Medulla oblongata (tissue), 1 donor: ENCODE results near the gene UTP15.

Experiments
- DNase-seq: peaks from one replicate; pipeline ENCODE4 v3.0.0-alpha.2; 2015; ENCODE audit errors: extremely low spot score

The UTP15 gene, protein sequence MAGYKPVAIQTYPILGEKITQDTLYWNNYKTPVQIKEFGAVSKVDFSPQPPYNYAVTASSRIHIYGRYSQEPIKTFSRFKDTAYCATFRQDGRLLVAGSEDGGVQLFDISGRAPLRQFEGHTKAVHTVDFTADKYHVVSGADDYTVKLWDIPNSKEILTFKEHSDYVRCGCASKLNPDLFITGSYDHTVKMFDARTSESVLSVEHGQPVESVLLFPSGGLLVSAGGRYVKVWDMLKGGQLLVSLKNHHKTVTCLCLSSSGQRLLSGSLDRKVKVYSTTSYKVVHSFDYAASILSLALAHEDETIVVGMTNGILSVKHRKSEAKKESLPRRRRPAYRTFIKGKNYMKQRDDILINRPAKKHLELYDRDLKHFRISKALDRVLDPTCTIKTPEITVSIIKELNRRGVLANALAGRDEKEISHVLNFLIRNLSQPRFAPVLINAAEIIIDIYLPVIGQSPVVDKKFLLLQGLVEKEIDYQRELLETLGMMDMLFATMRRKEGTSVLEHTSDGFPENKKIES

DNA sequence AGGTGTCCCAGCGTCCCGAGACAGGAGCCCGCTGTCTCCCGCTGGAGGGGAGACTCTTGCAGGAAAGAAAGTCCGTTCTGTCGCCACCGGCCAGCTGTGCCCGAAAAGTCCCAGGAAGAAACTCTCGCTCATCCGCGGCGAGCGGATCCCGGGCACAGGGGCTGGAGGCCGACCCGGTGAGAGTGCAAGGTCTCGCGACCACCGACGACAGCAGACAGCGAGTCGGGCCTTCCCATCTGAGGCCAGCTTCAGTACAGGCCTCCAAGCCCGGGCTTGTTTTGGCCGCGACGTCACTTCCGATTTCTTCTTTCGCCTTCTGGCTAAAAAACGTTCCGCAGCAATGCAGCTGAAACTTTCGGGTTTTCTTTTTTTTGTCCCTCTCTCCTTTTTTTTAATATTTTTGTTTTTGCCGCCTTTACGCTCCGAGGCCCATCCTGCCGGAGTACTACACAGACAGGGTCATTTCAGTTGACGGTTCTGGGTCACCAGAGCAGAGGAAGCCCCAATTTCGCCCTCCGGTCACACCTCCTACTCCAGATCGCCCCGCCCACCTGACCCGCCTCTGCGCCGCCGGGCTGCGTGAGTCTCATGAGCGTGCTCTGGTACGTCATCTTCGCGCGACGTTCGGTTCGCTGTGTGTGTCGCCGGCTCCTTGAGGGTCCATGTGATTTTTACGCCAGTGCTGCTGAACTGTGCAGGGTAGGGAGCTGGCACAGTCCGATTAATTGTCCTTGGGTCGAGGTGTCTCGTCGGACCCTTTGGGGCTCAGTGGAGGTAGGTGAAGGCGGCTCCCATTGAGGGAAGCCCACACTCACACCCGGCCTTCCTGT, at the start of gene UTP15, which contains the start of gene ANKRA2:
TSS of gene UTP15 (plus strand) at position 605 of the 830 bp plus-strand sequence. CDS start 1,602 bp downstream, outside the sequence.
TSS of gene ANKRA2 (minus strand) at position 501 of the 830 bp plus-strand sequence. CDS start 2,758 bp downstream, outside the sequence.
- peak; percentile 98 for DNase-seq

GRCh38 chr5:73519531-73520283, 45.8 kb upstream of the UTP15 start:
- peak; percentile 92 for DNase-seq

DNA sequence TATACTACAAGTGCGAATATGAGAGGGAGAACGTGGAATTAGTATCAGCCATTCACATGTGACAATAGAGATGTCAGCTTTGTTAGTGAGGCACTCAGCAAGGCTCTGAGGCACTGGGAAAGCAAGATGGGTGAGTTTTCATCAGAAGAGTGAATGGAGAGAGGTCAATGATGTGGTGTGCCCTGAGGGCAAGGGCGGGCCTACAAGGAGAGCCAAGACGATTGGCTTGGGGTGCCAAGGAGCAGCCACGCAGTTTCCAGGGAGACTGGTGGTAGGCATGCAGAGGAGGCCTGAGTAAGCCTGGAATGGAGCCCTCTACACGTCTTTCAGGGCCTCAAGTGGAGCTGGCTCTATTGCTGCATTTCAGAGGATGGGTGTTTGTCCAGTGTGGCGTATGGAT, 42.6 kb upstream of the UTP15 start:
- DNase-seq = no peak

DNA sequence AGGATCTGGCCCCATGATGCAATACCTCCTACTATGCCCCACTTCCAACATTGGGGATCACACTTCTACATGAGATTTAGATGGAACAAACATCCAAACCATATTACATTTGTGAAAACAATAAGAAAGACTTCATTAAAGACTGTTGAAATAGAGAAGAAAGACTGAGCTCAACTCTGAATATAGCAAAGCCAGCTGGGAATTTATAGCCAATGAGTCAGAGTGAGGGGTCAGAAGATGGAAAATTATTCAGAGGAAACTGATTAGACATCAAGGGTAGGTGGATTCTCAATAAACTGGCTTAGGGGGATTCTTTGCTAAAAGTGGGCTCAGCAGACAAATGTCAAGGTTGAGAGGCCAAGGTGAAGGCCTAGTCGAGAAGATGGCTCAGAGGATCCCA, 41.7 kb upstream of the UTP15 start:
- no peak for DNase-seq

DNA sequence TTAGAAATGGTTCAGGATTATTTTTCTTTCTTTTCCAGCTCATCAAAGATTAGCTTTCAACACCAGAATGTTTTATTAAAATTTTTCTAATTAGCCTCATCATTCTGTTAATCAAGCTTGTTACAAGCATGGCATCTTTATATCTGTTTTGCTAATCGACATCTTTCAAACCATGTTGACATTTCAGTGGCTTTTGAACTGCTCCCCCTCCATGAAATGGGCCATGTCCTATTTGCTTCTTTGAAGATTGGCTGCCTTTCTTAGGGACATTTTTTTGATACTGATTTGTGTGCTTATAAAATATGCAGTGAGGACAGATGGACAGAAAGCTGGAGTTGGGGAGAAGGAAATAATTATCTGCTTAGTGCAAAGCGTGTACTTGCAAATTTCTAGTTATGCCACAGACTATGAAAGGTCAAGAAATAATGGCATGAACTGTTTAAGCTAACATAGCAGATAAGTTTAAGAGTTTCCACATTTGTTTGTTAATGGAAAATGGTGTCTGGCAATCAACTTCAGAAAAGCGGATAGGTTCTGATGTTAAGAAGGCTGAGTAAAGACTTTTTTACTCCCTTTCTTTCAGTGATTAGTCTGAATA, 39.8 kb upstream of the UTP15 start:
- DNase-seq = no peak

GRCh38 chr5:73528248-73528647, 37.3 kb upstream of the UTP15 start:
- peak; percentile 41 for DNase-seq

DNA sequence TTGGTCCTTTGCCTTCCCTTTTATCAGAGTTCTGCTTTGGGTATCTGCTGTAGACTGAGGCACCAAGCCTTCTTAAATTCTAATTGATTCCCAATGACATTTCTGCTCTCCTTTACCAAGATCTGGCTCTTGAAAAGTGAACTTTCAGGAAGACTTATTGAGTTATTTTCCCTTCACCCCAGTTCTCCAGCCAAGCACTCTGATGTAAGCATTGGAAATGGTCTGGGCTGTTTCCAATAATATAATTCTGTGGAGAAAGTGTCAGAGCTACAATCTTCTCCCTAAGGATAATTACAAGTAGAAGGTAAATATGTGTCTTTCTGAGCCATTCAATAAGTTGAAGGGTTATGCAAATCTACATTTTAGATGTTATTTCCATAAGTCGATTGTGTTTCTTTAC, 36.5 kb upstream of the UTP15 start:
- no peak for DNase-seq

GRCh38 chr5:73531356-73531755, 34.2 kb upstream of the UTP15 start:
- no peak for DNase-seq

DNA sequence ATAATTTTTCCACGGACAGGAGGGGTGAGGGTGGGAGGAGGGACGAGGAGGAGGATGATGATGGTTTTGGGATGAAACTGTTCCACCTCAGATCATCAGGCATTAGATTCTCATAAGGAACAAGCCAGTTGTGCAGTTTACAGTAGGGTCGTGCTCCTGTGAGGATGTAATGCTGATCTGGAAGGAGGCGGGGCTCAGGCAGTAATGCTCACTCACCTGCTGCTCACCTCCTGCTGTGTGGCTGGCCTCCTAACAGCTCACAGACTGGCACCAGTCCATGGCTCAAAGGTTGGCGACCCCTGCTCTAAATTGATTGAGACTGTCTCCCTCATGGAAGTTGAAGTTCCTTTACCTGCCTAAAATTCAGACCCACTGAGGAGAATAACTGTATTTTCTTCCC, 33.3 kb upstream of the UTP15 start:
- DNase-seq = no peak

DNA sequence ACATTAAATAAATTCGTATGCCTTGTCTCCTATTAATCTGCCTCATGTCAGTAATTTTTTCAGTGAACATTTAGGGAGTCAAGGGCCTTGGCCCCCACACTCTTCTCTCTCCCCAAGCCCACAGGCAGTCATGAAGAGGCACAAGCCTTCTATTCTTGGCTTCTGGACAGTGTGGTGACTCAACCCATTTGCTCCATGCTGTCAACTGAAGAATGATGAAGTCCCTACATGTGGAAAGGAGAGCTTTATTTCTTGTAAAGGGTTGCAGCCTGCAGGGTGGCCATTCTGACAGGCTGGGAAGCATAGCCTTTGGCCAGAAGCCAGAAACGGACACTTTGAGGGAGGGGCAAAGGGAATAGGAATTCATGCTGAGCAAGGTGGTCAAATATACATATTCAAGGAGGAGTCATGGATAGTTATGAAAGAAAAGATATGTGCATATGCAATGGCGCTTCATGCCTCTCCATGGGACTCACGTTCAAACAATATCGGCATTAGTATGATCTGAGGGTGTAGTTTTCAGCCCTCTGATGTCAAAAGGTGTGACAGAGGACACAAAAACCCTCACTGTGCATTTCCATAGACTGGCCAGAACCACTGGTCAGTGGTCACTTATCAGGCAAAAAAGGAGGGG, 31.4 kb upstream of the UTP15 start:
- no peak for DNase-seq

DNA sequence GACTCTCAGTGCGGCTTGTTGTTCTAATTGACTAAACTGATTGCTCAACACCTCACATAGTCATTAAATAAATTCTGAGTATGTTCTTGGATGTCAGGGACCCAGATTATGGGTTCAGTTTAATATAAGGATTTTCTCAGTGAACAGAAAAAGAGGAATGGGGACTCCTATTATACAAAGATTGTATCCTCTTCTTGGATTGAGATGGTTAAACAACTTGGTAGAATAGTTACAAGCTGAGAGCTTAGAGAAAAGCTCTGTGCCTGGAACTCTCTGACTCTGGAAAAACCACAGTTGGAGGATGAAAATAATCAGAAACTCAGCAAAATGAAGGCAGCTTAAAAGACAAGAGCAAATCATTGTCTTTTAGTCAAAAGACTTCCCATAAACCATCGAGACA, 30.6 kb upstream of the UTP15 start:
- no peak for DNase-seq

GRCh38 chr5:73539730-73540129, 25.8 kb upstream of the UTP15 start:
- no peak for DNase-seq

GRCh38 chr5:73540192-73540591, 25.4 kb upstream of the UTP15 start:
- no peak for DNase-seq

GRCh38 chr5:73542020-73542419, 23.5 kb upstream of the UTP15 start:
- no peak for DNase-seq

DNA sequence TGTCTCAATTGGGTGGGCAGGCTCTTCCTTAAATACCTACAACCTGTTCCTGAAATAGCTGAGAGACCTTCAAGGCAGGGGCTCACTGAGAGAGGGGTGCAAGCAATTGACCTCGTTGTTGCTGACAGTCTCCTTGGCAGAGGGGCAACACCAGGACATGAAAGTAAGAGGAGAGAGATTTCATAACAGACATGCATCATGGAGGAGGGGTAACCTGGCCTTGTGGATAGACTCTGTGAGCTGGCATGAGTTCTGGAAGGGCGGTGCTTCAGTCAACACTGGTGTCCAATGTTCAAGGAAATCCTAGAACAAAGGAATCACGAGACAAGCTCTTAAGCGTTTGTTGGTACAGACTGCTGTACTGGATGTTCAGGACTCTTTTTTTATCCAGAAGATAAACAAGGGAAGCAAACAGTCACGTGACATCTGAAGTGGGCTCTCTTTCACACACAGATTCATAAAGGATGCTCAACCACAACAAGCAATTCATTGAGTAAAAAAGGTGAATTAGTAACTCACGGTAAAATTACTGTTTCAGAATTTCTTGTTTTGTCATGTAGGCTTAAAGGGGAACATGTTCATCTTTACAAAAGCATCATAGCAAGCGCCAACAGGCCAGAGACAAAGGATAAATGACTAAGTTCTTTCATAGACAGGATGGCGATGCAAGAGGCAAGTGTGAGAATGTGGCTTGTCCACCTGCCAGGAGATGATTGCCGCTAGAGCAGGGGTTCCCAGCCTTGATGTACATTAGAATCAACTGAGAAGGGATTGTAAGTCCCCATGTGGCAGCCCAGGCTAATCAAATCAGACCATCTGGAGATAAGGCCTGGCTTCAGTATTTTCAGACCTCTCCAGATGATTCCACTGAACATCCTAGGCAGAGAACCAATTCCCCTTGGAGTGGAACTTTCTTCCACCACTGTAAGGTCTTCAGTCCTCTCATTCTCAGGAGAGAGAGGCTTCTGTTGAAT, 20.8 kb upstream of the UTP15 start:
- DNase-seq = no peak

DNA sequence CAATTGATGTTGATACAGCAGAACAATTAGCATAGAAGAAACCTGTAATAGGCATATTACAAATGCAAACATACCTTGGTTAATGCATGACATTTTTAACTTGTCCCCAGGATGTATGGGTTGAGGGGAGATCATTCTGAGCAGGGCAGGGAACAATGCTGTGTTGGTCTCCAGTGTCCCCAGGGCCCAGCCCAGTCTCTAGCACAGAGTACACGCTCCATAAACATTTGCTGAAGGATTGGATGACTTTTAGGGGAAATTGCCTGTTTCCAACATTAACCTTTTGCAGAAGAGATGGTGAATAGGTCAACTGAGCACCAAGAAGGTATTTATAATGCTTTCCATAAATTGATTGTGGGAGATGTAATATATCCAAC, 20.2 kb upstream of the UTP15 start:
- DNase-seq = no peak

DNA sequence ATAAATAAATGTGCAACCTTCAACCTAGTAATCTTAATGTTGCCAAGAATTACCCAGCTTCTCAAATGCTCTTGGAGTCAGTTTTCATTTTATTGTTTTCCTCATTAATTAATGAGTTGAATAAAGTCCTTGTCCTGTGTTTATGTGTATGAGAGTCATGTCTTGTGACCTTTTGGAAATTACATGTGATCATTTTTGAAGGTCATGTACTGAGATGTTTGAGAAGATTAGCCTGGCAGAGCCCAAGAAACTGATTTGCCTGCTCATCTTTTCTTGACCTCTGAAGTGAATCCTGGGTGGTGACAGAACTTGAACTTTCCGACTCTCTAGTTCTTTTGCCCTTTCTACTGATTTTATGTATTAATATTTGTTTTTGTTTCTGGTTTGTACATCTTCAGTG, 15.5 kb upstream of the UTP15 start:
- DNase-seq = no peak

DNA sequence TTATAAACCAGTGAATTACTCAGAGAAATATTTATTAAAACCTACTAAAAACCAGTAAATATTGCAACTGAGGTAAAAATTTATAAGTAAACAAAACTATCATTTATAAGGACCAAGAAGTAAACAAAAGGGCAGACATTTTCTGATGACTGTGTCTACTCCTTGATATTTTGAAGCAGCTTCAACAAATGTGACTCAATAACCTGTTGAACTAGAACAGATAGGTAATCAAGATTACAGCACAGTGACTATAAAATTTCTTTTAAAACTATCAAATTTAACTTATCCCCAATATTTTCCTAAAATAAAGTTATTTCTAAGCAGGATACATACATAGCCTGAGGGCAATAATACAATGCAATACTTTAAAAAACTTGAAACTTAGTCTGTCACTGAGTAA, 12.9 kb upstream of the UTP15 start:
- no peak for DNase-seq

DNA sequence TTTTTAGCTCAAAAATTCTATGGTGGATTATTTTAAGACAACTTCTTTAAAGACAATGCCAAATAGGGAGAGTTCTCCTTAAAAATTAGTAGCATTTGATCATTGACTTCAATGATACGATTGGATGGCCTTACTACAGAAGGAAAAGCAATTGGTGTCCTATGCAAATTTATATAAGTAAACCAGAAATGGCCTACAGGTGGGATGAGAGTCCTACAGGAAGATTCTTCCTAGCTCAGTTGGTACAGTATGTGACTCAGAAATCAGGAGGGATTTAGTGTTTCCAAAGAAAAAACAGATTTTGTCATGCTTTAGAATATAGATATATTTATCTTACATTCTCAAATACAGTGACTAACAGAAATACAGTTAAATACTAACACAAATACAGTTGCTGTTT, 6.6 kb upstream of the UTP15 start:
- DNase-seq = no peak

DNA sequence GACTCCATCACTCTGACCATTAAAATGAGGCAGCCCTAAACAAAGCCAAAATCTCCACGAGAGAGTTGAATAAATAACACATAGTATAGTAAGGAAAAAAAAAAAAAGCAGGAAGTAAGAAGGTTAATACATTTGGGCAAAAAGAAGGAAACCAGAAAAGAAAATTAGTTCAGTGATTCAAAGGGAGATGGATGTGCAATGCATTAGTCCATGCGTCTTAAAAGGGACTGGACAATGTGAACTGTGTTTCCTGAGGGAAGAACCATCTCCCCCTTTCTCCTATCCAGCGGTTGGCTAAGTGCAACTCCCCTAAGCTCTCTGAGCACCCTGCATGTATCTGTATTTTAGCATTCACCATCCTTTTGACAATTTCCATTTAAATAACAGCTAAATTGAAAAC, 1.5 kb upstream of the UTP15 start:
- peak; percentile 8 for DNase-seq
